Keratinocyte (primary cell): Measurements from ENCODE around the gene AGPAT3.

Experiments
- EZH2 ChIP-seq: IDR thresholded peaks from one replicate; pipeline ENCODE4 v1.6.1; 2012; ENCODE audit warnings: inconsistent platforms, mild to moderate bottlenecking, low read length, moderate library complexity
- TF ChIP-seq, protein P1 (sequence below), 3 experiments: IDR thresholded peaks in 1 of 3; conservative IDR thresholded peaks in 1 of 3; optimal IDR thresholded peaks in 1 of 3; 2 replicates in 2 of 3; 3 replicates in 1 of 3; pipeline versions ENCODE3 to v1.5.1; 2011; ENCODE audit warnings: low read length in 3 of 3, mild to moderate bottlenecking in 3 of 3, moderate library complexity in 2 of 3, control low read depth in 1 of 3, inconsistent platforms in 1 of 3; ENCODE audit not compliant: insufficient read depth in 2 of 3; ENCODE audit errors: extremely low read depth in 1 of 3

DNA sequence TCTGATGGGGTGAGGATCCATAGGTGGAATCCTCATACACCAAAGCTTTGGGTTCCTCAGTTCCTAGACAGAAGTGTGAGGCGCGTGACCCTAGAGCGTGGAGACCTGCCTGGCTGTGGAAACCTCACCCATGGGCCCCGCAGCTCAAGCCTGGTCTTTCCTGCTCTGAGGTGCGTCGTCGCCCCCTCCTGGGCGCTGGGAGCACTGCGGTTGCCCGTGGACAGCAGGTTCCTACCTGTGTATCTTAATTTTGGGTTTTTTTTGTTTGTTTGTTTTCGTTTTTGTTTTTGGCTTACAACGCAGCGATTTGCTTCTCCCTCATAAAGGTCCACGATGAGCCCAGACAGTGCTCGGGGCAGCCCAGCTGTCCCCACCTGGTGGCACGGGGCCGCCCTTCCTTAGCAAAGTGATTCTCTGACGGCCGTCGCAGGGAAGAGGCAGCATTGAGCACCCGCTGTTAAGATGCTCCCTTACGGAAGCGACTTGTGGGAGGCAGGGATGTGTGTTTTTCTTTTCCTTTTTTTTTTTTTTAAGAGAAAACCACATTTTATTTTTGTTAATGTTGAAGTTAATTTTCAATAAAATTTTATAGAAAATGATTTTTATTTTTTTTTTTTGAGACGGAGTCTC, 110.6 kb downstream of the AGPAT3 start:
- no peak for TF ChIP-seq EZH2
- TF ChIP-seq, protein P1, sequence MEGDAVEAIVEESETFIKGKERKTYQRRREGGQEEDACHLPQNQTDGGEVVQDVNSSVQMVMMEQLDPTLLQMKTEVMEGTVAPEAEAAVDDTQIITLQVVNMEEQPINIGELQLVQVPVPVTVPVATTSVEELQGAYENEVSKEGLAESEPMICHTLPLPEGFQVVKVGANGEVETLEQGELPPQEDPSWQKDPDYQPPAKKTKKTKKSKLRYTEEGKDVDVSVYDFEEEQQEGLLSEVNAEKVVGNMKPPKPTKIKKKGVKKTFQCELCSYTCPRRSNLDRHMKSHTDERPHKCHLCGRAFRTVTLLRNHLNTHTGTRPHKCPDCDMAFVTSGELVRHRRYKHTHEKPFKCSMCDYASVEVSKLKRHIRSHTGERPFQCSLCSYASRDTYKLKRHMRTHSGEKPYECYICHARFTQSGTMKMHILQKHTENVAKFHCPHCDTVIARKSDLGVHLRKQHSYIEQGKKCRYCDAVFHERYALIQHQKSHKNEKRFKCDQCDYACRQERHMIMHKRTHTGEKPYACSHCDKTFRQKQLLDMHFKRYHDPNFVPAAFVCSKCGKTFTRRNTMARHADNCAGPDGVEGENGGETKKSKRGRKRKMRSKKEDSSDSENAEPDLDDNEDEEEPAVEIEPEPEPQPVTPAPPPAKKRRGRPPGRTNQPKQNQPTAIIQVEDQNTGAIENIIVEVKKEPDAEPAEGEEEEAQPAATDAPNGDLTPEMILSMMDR (optimal IDR thresholded peaks at IDR 0.05 in 1 of 3, IDR thresholded peaks at IDR 0.05 in 1 of 3, conservative IDR thresholded peaks at IDR 0.05 in 1 of 3; ENCODE audit: extremely low read depth in 1 of 3, insufficient read depth in 2 of 3, low read length in 3 of 3) = peak; percentile 89 to 97 (median 97)
